ENCODE results near the gene PNPLA1.

PNPLA1 gene

GRCh38 chr6:36247693-36248092 is 22.2 kb upstream of the PNPLA1 start:
- no peak overlapping the region for H3K4me3 ChIP-seq (ENCODE audit: low read depth in 1 of 2, low read length in 2 of 2)
- no peaks in the 10 kb centered on the region for H3K4me1 ChIP-seq (ENCODE audit: control insufficient read depth in 1 of 2, insufficient read depth in 2 of 2, low read length in 2 of 2)
- H3K27me3 ChIP-seq (ENCODE audit: low read depth, low read length) = no peaks in the 10 kb centered on the region
- no peaks in the 10 kb centered on the region for H3K36me3 ChIP-seq (ENCODE audit: control insufficient read depth in 1 of 2, insufficient read depth in 2 of 2, low read length in 2 of 2)
- H3K9me3 ChIP-seq (ENCODE audit: control insufficient read depth in 1 of 2, low read length in 2 of 2) = no peaks in the 10 kb centered on the region
- no peak overlapping the region for H3K27ac ChIP-seq (ENCODE audit: low read length)

GRCh38 chr6:36248980-36249379 is 20.9 kb upstream of the PNPLA1 start:
- no peak overlapping the region for H3K4me3 ChIP-seq (ENCODE audit: low read depth in 1 of 2, low read length in 2 of 2)
- H3K4me1 ChIP-seq (ENCODE audit: control insufficient read depth in 1 of 2, insufficient read depth in 2 of 2, low read length in 2 of 2) = no peaks in the 10 kb centered on the region
- H3K27me3 ChIP-seq (ENCODE audit: low read depth, low read length) = no peaks in the 10 kb centered on the region
- H3K9me3 ChIP-seq (ENCODE audit: control insufficient read depth in 1 of 2, low read length in 2 of 2) = no peaks in the 10 kb centered on the region
- no peak overlapping the region for H3K27ac ChIP-seq (ENCODE audit: low read length)
- no peaks in the 10 kb centered on the region for H3K36me3 ChIP-seq (ENCODE audit: control insufficient read depth in 1 of 2, insufficient read depth in 2 of 2, low read length in 2 of 2)

- H3K9me3 ChIP-seq (ENCODE audit: control insufficient read depth in 1 of 2, low read length in 2 of 2) = no peaks in the 10 kb centered on the region
- H3K4me3 ChIP-seq (ENCODE audit: low read depth in 1 of 2, low read length in 2 of 2) = no peak overlapping the region
- H3K4me1 ChIP-seq (ENCODE audit: control insufficient read depth in 1 of 2, insufficient read depth in 2 of 2, low read length in 2 of 2) = no peaks in the 10 kb centered on the region
- H3K27me3 ChIP-seq (ENCODE audit: low read depth, low read length) = no peaks in the 10 kb centered on the region
- no peak overlapping the region for H3K27ac ChIP-seq (ENCODE audit: low read length)
- H3K36me3 ChIP-seq (ENCODE audit: control insufficient read depth in 1 of 2, insufficient read depth in 2 of 2, low read length in 2 of 2) = no peaks in the 10 kb centered on the region
Observed at GRCh38 chr6:36249536-36249935, 20.3 kb upstream of the PNPLA1 start.

- no peaks in the 10 kb centered on the region for H3K36me3 ChIP-seq (ENCODE audit: control insufficient read depth in 1 of 2, insufficient read depth in 2 of 2, low read length in 2 of 2)
- no peaks in the 10 kb centered on the region for H3K27me3 ChIP-seq (ENCODE audit: low read depth, low read length)
- H3K9me3 ChIP-seq (ENCODE audit: control insufficient read depth in 1 of 2, low read length in 2 of 2) = peaks cover 0 to 4% of the 10 kb centered on the region in 2 donors
- no peak overlapping the region for H3K4me3 ChIP-seq (ENCODE audit: low read depth in 1 of 2, low read length in 2 of 2)
- H3K27ac ChIP-seq (ENCODE audit: low read length) = no peak overlapping the region
- no peaks in the 10 kb centered on the region for H3K4me1 ChIP-seq (ENCODE audit: control insufficient read depth in 1 of 2, insufficient read depth in 2 of 2, low read length in 2 of 2)
Observed at GRCh38 chr6:36252005-36252404, 17.9 kb upstream of the PNPLA1 start.

- Histone ChIP-seq H3K36me3 (ENCODE audit: control insufficient read depth in 1 of 2, insufficient read depth in 2 of 2, low read length in 2 of 2) (no peaks in the 10 kb centered on the region), H3K4me3 (ENCODE audit: low read depth in 1 of 2, low read length in 2 of 2) (no peak overlapping the region), H3K9me3 (ENCODE audit: control insufficient read depth in 1 of 2, low read length in 2 of 2) (peaks cover 7 to 10% of the 10 kb centered on the region in 2 donors), H3K4me1 (ENCODE audit: control insufficient read depth in 1 of 2, insufficient read depth in 2 of 2, low read length in 2 of 2) (no peaks in the 10 kb centered on the region), H3K27ac (ENCODE audit: low read length) (no peak overlapping the region), H3K27me3 (ENCODE audit: low read depth, low read length) (no peaks in the 10 kb centered on the region)
Observed at GRCh38 chr6:36263390-36264000, 6.4 kb upstream of the PNPLA1 start.

GRCh38 chr6:36265744-36266143 is 4.1 kb upstream of the PNPLA1 start:
- H3K36me3 ChIP-seq (ENCODE audit: control insufficient read depth in 1 of 2, insufficient read depth in 2 of 2, low read length in 2 of 2) = no peaks in the 10 kb centered on the region
- no peak overlapping the region for H3K4me3 ChIP-seq (ENCODE audit: low read depth in 1 of 2, low read length in 2 of 2)
- H3K27me3 ChIP-seq (ENCODE audit: low read depth, low read length) = no peaks in the 10 kb centered on the region

GRCh38 chr6:36266913-36267644 is 2.8 kb upstream of the PNPLA1 start:
- H3K27me3 ChIP-seq (ENCODE audit: low read depth, low read length) = no peaks in the 10 kb centered on the region

More at GRCh38 chr6:36265744-36266143, 4.1 kb upstream of the PNPLA1 start:
- Histone ChIP-seq H3K4me1 (ENCODE audit: control insufficient read depth in 1 of 2, insufficient read depth in 2 of 2, low read length in 2 of 2) (peaks cover 0 to 3% of the 10 kb centered on the region in 2 donors), H3K9me3 (ENCODE audit: control insufficient read depth in 1 of 2, low read length in 2 of 2) (peaks cover 7 to 10% of the 10 kb centered on the region in 2 donors), H3K27ac (ENCODE audit: low read length) (no peak overlapping the region)

GRCh38 chr6:36267731-36268477 is 2.0 kb upstream of the PNPLA1 start:
- Histone ChIP-seq H3K9me3 (ENCODE audit: control insufficient read depth in 1 of 2, low read length in 2 of 2) (peaks cover 7 to 10% of the 10 kb centered on the region in 2 donors), H3K36me3 (ENCODE audit: control insufficient read depth in 1 of 2, insufficient read depth in 2 of 2, low read length in 2 of 2) (no peaks in the 10 kb centered on the region), H3K4me1 (ENCODE audit: control insufficient read depth in 1 of 2, insufficient read depth in 2 of 2, low read length in 2 of 2) (peaks cover 0 to 3% of the 10 kb centered on the region in 2 donors), H3K27ac (ENCODE audit: low read length) (no peak overlapping the region), H3K27me3 (ENCODE audit: low read depth, low read length) (no peaks in the 10 kb centered on the region), H3K4me3 (ENCODE audit: low read depth in 1 of 2, low read length in 2 of 2) (no peak overlapping the region)

More at GRCh38 chr6:36266913-36267644, 2.8 kb upstream of the PNPLA1 start:
- Histone ChIP-seq H3K27ac (ENCODE audit: low read length) (no peak overlapping the region), H3K9me3 (ENCODE audit: control insufficient read depth in 1 of 2, low read length in 2 of 2) (peaks cover 7 to 10% of the 10 kb centered on the region in 2 donors), H3K36me3 (ENCODE audit: control insufficient read depth in 1 of 2, insufficient read depth in 2 of 2, low read length in 2 of 2) (no peaks in the 10 kb centered on the region), H3K4me1 (ENCODE audit: control insufficient read depth in 1 of 2, insufficient read depth in 2 of 2, low read length in 2 of 2) (peaks cover 0 to 3% of the 10 kb centered on the region in 2 donors), H3K4me3 (ENCODE audit: low read depth in 1 of 2, low read length in 2 of 2) (no peak overlapping the region)

GRCh38 chr6:36268478-36269275 is 1.2 kb upstream of the PNPLA1 start:
- Histone ChIP-seq H3K27ac (ENCODE audit: low read length) (no peak overlapping the region), H3K9me3 (ENCODE audit: control insufficient read depth in 1 of 2, low read length in 2 of 2) (peaks cover 7 to 10% of the 10 kb centered on the region in 2 donors), H3K4me3 (ENCODE audit: low read depth in 1 of 2, low read length in 2 of 2) (no peak overlapping the region), H3K27me3 (ENCODE audit: low read depth, low read length) (no peaks in the 10 kb centered on the region), H3K36me3 (ENCODE audit: control insufficient read depth in 1 of 2, insufficient read depth in 2 of 2, low read length in 2 of 2) (no peaks in the 10 kb centered on the region), H3K4me1 (ENCODE audit: control insufficient read depth in 1 of 2, insufficient read depth in 2 of 2, low read length in 2 of 2) (peaks cover 0 to 3% of the 10 kb centered on the region in 2 donors)

- no peak overlapping the region for H3K4me3 ChIP-seq (ENCODE audit: low read depth in 1 of 2, low read length in 2 of 2)
- no peaks in the 10 kb centered on the region for H3K36me3 ChIP-seq (ENCODE audit: control insufficient read depth in 1 of 2, insufficient read depth in 2 of 2, low read length in 2 of 2)
- no peak overlapping the region for H3K27ac ChIP-seq (ENCODE audit: low read length)
- peaks cover 0 to 3% of the 10 kb centered on the region in 2 donors for H3K4me1 ChIP-seq (ENCODE audit: control insufficient read depth in 1 of 2, insufficient read depth in 2 of 2, low read length in 2 of 2)
- no peaks in the 10 kb centered on the region for H3K9me3 ChIP-seq (ENCODE audit: control insufficient read depth in 1 of 2, low read length in 2 of 2)
- no peaks in the 10 kb centered on the region for H3K27me3 ChIP-seq (ENCODE audit: low read depth, low read length)
Observed at GRCh38 chr6:36272234-36272633, 2.4 kb downstream of the PNPLA1 start.

GRCh38 chr6:36273067-36273466 is 3.2 kb downstream of the PNPLA1 start:
- Histone ChIP-seq H3K36me3 (ENCODE audit: control insufficient read depth in 1 of 2, insufficient read depth in 2 of 2, low read length in 2 of 2) (no peaks in the 10 kb centered on the region), H3K27ac (ENCODE audit: low read length) (no peak overlapping the region), H3K4me3 (ENCODE audit: low read depth in 1 of 2, low read length in 2 of 2) (no peak overlapping the region), H3K4me1 (ENCODE audit: control insufficient read depth in 1 of 2, insufficient read depth in 2 of 2, low read length in 2 of 2) (peaks cover 0 to 3% of the 10 kb centered on the region in 2 donors), H3K9me3 (ENCODE audit: control insufficient read depth in 1 of 2, low read length in 2 of 2) (no peaks in the 10 kb centered on the region), H3K27me3 (ENCODE audit: low read depth, low read length) (no peaks in the 10 kb centered on the region)

Data from muscle layer of duodenum (tissue), 2 donors.